Muscle of leg (tissue), 11 donors: ENCODE measurements around the gene MACROD1. TPM values are rescaled to one million over a fixed set of nuclear protein-coding genes. Genes with fewer than 3 reads are reported as not detected.
A peak's percentile ranks its signal among the peaks of the same experiment; 100 is the strongest.

ENCODE experiments used
- DNase-seq: peaks from one replicate; pipeline ENCODE4 v3.0.0; 2013
- H3K27ac ChIP-seq: one replicate; pipeline ENCODE4 v1.5.1; 2013; ENCODE audit warnings: mild to moderate bottlenecking, low read length, control low read depth
- H3K27me3 ChIP-seq: one replicate; pipeline ENCODE4 v1.6.1; 2013; ENCODE audit warnings: low read length; ENCODE audit not compliant: control insufficient read depth, insufficient read depth
- H3K36me3 ChIP-seq: one replicate; pipeline ENCODE4 v1.6.1; 2013; ENCODE audit warnings: low read length; ENCODE audit not compliant: control insufficient read depth, insufficient read depth
- H3K4me1 ChIP-seq: one replicate; pipeline ENCODE4 v1.6.1; 2013; ENCODE audit warnings: low read length; ENCODE audit not compliant: control insufficient read depth, insufficient read depth
- H3K4me3 ChIP-seq: one replicate; pipeline ENCODE4 v1.5.1; 2013; ENCODE audit warnings: low read length, control low read depth
- H3K9me3 ChIP-seq: replicated peaks from 2 replicates; pipeline ENCODE4 v1.6.1; 2013; ENCODE audit warnings: low read depth, low read length; ENCODE audit not compliant: control insufficient read depth
- WGBS: methylation state at CpG from one replicate; pipeline ENCODE4 v1.1.5; 2013; ENCODE audit warnings: missing lambda C conversion rate; ENCODE audit not compliant: insufficient coverage; 5-methylcytosine and 5-hydroxymethylcytosine counted together
- polyA plus RNA-seq, 8 donors: library from polyadenylated mRNA; unstranded; fragments of 120-200 nt; gene quantifications; one replicate each; pipeline versions ENCODE4 v1.2.1 to v1.2.3, GENCODE V29; 2013; ENCODE audit warnings: inconsistent platforms in 1 of 8, low replicate concordance in 1 of 8; ENCODE audit not compliant: insufficient read length in 8 of 8, insufficient read depth in 1 of 8
- total RNA-seq: library from RNA; stranded (reverse); fragments of 120-200 nt; gene quantifications from one replicate; pipeline ENCODE4 v1.2.4, GENCODE V29; 2013

The MACROD1 gene
- total and polyA plus RNA-seq, 9 donors, result 46.1 to 107 (median 66.4) TPM

DNA sequence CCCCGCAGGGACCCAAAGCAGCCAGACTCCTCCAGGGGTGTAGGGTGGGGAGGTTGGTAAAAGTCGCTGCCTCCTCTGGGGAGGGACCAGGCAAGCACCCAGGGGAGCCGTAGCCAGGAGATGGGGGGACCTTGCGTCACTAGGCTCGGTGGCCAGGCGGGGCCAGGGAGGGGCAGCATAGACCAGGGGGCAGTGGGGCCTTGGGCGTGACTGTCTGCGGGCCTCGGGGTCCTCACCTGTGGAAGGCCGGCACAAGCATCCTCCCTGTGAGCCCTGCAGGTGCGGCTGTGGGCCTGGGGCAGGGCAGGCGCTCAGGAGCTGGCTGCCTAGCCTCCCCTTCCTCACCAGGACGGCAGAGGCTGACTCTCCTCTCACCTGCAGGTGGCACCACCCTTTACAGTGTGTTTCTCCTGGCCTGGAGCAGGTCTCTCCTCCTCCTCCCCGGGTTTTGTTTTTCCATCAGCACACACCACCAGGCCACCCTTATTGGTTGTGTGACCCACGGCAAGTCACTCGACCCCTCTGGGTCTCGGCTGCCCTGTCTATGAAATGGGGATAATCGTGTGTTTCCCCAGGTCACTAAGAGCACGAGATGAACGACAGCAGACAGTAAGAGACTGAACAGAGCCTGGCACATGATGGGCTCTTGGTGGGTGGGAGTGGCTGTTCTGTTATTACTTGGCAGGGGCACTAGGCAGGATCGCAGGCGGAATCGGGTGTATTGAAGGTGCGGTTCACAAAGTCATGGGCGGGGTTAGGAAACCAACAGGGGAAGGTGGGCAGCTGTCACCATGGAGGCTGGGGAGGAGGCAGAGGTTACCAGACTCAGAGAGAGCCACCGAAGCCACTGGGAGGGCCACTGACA is 77.5 kb downstream of the MACROD1 start:
- H3K36me3 ChIP-seq, result no peaks in the 10 kb centered on the region
- peaks cover 10% of the 10 kb centered on the region for H3K27me3 ChIP-seq
- no peaks in the 10 kb centered on the region for H3K9me3 ChIP-seq
- H3K4me3 ChIP-seq, result no peak overlapping the region
- whole genome bisulfite sequencing, result 75% methylated on average over 25 of the region's 26 CpGs
- peaks cover 81% of the 10 kb centered on the region for H3K4me1 ChIP-seq
- no peak for DNase-seq
- H3K27ac ChIP-seq, result no peak overlapping the region

DNA sequence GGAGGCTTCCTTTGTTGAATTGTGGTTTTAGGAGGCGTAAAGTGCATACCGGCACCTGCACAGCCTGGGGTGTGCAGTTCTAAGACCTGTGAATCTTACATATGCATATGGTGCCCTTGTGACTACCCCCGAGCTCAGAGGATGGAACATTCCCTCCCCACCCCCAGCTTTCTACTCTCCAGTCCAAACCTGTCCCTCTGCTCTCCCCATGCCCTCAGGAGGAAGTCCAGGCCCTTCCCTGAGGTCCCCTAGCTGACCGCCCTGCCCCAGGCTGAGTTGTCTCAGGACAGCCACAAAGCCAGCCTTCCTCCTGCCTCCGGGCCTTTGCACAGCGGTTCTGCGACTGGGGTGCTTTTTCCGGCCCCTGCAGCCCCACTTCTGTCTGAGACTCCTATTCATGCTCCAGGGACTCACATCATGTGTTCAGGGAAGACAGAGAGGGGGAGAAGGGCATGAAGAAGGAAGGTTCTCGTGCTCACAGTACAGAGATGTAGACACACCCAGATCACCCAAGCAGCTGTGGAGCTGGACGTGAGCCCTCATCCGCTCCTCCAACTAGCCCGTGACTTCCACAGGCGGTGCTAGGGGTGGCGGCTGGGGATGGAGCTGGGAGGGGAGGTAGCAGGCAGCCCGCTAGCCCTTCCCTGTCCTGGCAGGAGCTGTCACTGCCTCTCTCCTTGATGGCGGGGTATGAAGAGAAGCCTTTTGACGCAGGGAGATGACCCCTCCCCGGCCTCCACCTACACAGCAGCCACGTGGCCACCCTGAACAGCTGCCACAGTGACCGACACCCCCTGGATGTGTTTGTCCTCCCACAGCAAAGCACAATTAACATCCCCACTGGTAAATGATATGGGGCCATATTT is 79.4 kb downstream of the MACROD1 start:
- Histone ChIP-seq H3K27ac (peak overlapping the region; percentile 44), H3K9me3 (no peaks in the 10 kb centered on the region), H3K36me3 (no peaks in the 10 kb centered on the region), H3K4me1 (peaks cover 82% of the 10 kb centered on the region), H3K4me3 (no peak overlapping the region), H3K27me3 (peaks cover 8% of the 10 kb centered on the region)
- WGBS, result 59% methylated on average over 3 of the region's 20 CpGs
- DNase-seq, result peak; percentile 92

DNA sequence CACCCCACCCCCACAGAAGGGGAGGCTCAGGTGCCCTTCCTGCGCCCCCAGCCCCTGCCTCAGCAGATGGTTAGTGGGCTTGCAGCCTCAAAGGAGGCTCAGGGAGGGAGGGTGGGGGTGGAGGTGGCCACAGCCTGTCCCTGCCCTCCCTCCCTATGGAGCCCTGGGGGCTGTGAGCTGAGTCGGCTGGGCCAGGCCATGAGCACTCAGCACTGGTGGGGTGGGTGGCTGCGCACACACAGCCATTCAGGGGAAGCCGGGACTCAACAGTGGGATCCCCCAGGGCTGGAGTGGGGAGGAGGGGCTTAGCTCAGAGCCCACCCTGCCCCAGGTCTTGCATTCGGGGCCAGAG is 80.0 kb downstream of the MACROD1 start:
- peaks cover 8% of the 10 kb centered on the region for H3K27me3 ChIP-seq
- 50% methylated on average over 4 of the region's 5 CpGs for WGBS
- H3K27ac ChIP-seq, result no peak overlapping the region
- no peaks in the 10 kb centered on the region for H3K9me3 ChIP-seq
- no peaks in the 10 kb centered on the region for H3K36me3 ChIP-seq
- no peak for DNase-seq
- no peak overlapping the region for H3K4me3 ChIP-seq
- H3K4me1 ChIP-seq, result peaks cover 78% of the 10 kb centered on the region

DNA sequence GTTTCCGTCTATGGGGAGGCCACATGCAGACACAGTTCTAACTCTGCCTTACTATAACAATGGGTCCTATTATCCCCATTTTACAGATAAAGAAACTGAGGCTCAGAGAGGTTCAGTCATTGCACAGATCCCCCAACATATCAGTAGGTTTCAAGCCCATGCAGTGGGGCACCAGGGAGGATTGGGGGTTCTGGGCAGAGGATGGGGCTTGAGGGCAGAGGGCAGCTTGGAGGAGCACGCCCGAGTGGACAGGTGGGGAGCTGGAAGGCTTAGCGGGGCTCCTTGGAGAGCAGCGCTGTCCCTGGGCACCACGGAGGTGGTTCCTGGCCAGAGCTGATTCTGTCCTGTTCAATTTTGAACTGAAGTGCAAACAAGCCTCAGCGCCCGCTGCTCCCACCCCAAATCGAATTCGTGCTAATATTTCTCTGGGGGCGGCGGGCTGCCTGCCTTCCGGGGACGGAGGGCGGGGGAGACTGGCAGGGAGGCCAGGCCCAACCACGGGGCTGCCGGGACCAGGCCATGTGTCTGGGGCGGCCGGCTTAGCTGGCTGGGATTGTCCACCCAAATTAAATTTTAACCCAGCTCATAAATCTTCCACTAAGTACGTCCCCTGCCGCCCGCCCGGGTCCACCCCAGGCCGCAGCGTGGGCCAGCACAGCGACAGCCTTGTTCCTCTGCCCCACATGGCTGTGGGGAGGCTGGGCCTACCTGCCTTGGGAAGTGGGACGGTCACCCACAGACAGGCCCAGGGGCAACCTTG is 80.8 kb downstream of the MACROD1 start:
- no peak overlapping the region for H3K27ac ChIP-seq

DNA sequence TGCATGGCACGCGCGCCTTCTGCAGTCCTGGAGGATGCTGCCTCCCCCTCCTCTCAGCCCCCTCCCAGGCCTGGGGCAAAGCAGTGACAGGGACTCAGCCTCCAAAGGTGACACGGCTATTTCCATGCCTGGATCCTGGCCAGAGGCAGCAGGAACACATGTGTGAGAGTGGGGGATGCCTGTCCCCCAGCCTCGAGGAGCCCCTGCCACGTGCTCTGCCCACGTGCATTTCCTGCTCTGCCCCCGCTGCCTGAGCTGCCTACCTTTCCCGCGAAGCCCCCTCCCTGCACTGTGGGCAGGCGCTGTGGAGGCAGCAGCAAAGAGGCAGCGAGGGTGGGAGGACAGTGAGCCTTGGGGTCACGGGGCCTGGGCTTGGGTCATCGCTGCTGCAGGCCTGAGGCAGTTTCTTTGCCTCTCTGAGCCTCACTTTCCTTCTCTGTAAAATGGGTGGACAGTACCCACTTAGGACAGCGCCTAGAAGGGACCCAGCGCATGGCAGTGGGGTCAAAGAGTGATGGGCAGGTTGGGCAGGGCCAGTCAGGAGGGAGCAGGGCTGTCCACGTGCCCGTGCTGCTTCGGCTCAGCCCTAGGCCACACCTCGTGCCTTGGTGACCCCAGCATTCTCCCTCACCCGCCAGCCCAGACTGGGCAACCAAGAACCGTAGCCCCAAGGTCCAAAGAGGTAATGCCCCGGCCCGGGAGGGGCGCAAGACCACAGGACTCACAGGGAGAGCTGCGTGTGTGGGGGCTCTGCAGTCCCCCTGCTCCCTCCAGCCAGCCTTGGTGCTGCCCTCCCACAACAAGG is 81.6 kb downstream of the MACROD1 start:
- Histone ChIP-seq H3K27ac (no peak overlapping the region), H3K4me1 (peaks cover 68% of the 10 kb centered on the region), H3K36me3 (no peaks in the 10 kb centered on the region), H3K27me3 (peaks cover 5% of the 10 kb centered on the region), H3K4me3 (no peak overlapping the region), H3K9me3 (no peaks in the 10 kb centered on the region)
- DNase-seq, result no peak
- WGBS, result 77% methylated on average over 19 of the region's 26 CpGs

More for the DNA sequence above, 80.8 kb downstream of the MACROD1 start:
- H3K27me3 ChIP-seq, result peaks cover 8% of the 10 kb centered on the region
- H3K36me3 ChIP-seq, result no peaks in the 10 kb centered on the region
- no peak for DNase-seq
- H3K4me1 ChIP-seq, result peaks cover 71% of the 10 kb centered on the region
- no peak overlapping the region for H3K4me3 ChIP-seq
- H3K9me3 ChIP-seq, result no peaks in the 10 kb centered on the region
- WGBS, result 65% methylated on average over 23 of the region's 27 CpGs

DNA sequence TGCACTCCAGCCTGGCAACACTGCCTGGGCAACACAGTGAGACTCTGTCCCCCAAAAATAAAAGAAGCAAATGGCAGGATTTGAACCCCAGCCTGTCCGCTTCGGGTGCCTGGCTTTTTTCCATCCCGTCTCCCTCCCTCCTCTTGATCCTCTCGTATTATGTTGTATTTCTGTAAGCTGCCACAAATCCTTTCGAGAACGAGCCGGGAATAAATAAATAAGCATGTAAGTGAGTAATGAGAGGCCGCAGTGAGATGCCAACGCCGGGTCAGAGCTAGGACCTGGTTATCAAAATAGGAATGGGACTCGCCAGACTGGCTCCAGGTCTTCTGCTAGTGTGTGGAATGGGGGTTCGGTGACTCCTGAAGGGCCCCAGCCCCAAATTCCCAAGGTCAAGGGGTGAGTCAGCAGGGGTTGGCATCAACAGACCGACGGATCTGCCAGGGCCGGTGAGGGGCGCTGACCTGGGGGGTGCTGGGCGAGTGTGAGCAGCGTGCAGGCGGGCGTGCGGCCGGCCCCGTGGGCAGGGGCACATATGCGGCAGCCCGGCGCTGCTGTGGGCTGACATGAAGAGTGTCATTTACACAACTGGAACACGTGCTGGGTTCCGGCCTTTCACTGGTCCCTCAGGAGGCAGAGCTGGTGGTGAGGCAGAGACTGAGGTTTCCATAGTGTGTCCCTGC is 82.4 kb downstream of the MACROD1 start:
- no peak overlapping the region for H3K27ac ChIP-seq
- no peak for DNase-seq
- H3K27me3 ChIP-seq, result peaks cover 4% of the 10 kb centered on the region
- 75% methylated on average over 23 of the region's 28 CpGs for WGBS
- H3K4me1 ChIP-seq, result peaks cover 68% of the 10 kb centered on the region
- no peaks in the 10 kb centered on the region for H3K9me3 ChIP-seq
- H3K4me3 ChIP-seq, result no peak overlapping the region
- H3K36me3 ChIP-seq, result no peaks in the 10 kb centered on the region

DNA sequence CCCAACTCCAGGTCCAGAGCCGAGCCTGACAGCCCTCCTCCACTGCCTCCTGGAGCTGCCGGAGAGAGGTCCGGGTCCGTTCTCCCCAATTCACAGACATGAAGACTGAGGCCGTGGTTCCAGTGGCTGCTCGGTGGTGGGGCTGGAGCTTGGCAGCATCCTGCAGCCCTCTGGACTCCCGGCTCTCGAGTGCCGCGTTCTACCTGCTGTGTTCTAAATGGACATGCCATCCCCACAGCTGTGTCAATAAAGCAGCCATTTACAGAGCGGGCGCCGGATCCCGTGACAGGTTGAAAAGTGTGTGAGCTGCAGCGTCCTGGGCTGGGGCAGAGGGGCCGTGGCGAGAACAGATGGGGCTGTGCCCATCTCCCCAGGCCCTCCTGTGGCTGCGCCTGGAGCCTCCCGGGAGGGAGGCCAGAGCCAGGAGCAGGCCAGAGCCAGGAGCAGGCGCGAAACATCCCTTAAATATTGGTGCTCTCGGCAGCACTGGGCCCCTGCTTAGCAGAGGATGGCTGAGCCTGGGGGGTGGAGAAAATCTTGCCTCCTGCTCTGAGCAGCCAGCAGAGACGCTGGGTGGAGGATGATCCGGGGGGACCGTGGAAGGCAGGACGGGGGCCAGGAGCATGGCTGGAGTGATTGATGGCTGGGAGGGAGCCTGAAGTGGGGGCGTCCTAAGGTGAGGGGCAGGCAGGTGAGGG is 84.0 kb downstream of the MACROD1 start:
- WGBS, result 71% methylated on average over 25 of the region's 27 CpGs
- H3K9me3 ChIP-seq, result no peaks in the 10 kb centered on the region
- H3K4me1 ChIP-seq, result peaks cover 68% of the 10 kb centered on the region
- peaks cover 7% of the 10 kb centered on the region for H3K27me3 ChIP-seq
- H3K4me3 ChIP-seq, result no peak overlapping the region
- H3K27ac ChIP-seq, result no peak overlapping the region
- no peaks in the 10 kb centered on the region for H3K36me3 ChIP-seq
- DNase-seq, result no peak

DNA sequence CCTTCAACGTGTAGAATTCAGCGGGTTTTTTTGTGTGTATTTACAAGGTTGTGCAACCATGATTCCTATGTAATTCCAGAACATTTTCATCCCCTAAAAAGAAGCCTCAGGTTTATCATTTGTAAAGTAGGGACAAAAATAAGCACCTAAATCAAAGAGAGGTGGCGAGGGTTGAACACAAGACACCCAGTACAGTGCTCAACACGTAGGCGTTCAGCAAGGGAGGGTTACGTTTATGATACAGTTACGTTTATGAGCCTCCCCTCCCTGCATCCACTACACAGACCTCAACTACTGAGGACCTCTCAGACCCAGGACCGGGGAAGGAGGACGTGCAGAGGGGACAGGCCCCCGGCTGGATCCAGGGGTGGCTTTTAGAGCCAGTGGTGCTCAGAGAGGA is 85.5 kb downstream of the MACROD1 start:
- no peak for DNase-seq
- no peak overlapping the region for H3K4me3 ChIP-seq
- no peaks in the 10 kb centered on the region for H3K9me3 ChIP-seq
- no peak overlapping the region for H3K27ac ChIP-seq
- H3K36me3 ChIP-seq, result no peaks in the 10 kb centered on the region
- H3K27me3 ChIP-seq, result peaks cover 3% of the 10 kb centered on the region
- peaks cover 65% of the 10 kb centered on the region for H3K4me1 ChIP-seq
- 80% methylated on average over 1 of the region's 10 CpGs for WGBS
